Left hindlimb (tissue), 1 donor: ENCODE measurements around the gene GPS1.
"Not testable (repeated sequence)": the region's sequence is repeated elsewhere in the genome, so short reads cannot be mapped to it uniquely, and the experiment has no call there.

ENCODE experiments used
- DNase-seq: peaks from one replicate; pipeline ENCODE4 v3.0.0-alpha.2; 2018

Gene GPS1

DNA sequence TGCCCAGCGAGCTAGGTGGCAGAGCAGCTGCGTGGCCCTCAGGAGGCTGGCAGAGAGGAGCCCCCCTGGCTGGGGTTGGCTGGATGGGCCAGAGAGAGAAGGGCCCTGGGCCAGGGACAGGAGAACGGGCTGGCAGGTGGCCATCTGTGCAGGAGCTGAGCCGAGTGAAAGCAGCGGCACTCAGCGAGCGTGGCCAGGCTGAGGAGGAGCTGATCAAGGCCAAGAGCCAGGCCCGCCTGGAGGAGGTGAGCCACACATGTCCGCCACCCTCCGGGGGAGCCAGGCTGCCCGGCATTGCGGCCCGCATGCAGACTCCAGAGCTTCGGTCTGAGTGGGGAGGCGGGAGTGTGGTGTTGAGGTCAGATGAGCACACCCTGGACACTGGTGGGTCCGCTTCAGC, 22.3 kb upstream of the GPS1 start:
- DNase-seq: no peak

DNA sequence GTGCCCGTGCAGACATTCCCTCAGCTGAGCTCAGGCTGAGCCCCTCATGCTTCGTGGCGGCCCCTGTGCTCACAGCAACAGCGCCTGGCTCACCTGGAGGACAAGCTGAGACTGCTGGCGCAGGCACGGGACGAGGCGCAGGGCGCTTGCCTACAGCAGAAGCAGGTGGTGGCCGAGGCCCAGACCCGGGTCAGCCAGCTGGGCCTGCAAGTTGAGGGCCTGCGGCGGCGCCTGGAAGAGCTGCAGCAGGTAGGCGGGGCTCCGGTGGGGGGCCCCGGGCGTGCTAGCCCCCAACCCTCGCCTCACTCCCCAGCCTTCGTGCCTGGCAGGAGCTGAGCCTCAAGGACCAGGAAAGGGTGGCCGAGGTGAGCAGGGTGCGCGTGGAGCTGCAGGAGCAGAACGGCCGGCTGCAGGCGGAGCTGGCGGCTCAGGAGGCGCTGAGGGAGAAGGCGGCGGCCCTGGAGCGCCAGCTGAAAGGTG, 21.7 kb upstream of the GPS1 start:
- DNase-seq: no peak

DNA sequence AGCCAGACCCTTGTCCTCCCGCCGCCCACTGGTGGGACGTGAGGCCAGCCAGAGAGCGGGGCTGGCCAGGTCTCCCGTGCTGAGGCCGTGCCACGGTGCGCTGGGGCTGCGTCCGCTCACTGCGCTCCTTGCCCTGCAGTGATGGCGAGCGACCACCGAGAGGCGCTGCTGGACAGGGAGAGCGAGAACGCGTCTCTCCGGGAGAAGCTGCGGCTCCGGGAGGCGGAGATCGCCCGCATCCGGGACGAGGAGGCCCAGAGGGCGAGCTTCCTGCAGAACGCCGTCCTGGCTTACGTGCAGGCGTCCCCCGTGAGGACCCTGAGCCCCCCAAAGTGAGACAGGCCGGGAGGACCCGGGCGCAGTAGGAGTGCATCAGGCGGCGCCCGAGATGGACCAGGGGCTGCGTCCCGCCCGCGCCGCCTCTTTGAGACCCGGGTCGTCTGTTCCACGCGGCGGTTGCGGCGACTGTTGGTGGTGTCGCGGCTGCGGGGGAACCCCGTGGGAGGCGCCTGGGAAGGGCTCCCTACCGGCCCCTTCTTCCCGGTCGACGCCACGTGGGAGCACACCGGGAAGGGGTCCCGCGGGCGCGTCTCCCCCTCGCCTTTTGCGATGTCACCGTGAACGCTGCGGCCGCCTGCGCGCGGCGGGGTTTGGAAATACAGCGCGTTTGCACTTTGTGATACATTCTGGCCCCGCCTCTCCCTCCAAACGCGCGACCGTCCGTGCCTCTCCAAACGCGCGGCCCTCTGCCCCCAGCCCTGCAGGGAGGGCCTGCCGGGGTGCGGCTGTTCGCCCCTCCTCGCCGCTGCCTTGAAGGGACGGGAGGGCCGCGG, 21.0 kb upstream of the GPS1 start:
- DNase-seq: peak; percentile 86

DNA sequence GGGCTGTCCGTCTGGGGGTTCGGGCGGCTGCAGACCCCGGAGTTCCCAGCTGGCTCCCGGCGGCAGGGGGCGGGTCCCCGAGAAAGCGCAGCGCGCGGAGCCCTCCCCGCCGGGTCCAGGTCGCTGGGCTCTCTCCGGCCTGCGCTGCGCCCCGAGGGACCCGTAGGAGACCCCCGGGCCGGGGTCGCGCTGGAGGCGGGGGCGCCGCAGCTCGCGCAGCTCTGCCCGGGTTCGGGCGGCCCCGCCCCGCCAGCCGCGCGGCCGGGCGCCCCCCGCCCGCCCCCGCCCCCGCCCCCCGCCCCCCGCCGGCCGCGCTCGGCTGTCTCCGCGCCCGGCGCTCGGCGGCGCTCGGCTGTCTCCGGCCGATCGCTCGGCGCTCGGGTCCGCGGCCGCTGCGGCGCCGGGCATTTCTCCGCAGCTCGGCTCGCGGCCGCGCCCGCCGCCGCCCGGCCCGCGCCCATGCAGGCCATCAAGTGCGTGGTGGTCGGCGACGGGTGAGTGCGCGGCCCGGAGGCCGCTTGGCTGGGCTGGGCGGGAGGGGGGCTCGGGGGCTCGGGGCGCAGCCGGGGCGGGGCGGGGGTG, 20.3 kb upstream of the GPS1 start, which contains the start of gene RAC3:
TSS of gene RAC3 (plus strand) at position 376 of the 582 bp plus-strand sequence. CDS start at position 460, 84 bp downstream.
- peak; percentile 69 for DNase-seq

DNA sequence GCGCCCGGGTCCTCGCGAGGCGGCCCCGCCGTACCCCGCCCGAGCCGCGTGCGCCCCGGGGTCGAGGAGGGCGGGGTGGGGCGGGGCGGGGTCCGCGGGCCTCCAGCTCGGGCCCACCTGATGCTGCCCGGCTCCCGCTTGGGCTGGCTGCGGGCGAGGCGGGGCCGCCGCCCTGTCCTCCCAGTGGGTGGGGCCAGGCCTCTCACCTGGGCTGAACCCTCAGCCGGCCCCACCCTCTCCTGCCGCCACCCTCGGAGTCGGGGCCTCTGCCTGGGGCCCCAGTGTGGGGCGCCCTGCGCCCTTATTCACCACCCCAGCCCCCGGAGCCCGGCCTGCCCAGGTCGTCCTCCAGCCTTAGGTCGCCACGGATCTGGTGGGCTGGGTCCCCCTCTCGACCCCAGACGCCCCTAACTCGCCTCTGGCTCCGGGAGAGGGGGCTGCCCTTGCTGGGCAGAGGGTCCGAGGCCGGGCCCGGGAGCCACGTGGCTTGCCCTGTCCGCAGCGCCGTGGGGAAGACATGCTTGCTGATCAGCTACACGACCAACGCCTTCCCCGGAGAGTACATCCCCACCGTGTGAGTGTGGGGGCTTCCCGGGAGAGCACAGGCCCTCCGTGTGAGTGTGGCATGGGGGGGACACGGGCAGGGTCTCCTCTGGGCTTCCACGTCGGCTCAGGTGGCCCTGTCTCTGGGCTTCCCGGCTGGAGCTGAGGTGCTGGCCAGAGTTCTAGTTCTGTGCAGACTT, 19.6 kb upstream of the GPS1 start:
- DNase-seq: no peak

DNA sequence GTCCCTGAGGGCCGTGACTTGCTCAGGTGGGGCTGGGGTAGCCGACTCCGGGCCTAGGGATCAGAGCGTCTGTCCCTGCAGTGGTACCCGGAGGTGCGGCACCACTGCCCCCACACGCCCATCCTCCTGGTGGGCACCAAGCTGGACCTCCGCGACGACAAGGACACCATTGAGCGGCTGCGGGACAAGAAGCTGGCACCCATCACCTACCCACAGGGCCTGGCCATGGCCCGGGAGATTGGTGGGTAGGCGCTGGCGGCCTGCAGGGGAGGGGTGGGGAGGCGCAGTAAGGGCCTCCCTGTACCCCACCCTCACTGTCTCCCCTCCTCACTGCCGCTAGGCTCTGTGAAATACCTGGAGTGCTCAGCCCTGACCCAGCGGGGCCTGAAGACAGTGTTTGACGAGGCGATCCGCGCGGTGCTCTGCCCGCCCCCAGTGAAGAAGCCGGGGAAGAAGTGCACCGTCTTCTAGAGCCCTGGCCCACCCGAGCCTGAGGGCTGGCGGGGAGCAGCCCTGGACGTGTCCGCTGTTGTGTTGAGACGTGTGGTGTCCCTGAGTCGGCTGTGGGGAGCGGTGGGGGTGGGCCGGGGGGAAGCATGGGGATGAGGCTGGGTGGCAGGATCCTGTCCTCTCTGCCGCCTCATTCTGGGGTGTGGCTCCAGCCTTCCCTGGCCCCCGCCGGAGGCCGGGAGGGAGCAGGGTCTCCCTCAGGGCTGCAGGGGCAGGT, 18.2 kb upstream of the GPS1 start:
- DNase-seq: no peak

DNA sequence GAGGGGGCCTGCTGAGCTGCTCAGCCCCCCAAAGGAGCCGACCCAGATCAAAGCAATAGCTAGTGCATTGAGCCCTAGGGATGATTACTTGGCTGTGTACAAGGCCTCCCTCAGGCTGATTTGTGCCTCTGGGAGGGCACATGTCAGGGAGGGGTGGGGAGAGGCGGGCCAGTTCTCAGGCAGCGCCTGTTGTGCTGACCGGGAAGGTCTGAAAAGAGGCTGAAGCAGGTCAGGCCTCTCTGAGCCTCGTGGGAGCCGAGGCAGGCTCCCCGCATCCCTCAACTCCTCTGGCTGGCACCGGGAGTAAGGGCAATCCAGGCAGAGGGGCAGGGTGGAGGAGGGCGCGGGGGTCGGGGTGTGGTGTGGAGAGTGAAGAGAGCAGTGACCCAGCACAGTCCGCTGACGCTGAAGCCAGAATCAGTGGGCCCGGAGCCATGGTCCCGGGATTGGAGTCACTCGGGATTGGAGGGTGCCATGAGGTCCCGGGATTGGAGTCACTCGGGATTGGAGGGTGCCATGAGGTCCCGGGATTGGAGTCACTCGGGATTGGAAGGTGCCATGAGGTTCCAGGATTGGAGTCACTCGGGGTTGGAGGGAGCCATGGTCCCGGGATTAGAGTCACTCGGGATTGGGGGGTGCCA, 17.2 kb upstream of the GPS1 start:
- no peak for DNase-seq

DNA sequence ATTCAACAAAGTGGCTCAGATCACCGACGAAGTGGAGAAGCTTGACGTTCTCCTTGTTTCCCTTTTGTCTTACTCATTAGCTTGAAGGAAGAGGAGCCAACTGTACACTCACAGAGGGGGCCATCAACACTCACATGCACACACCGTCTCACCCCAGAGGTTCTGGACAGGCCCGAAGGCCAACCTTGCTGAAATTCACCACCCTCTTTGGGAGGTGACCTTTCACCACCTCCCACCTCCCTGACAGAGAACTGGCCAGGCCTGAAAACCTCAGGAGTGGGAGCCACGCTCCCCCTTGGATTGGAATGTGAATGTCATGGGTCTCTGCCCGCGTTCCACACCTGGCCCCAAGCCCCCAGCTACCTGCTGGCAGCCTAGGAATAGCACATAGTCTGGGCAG, 16.2 kb upstream of the GPS1 start:
- DNase-seq: no peak

DNA sequence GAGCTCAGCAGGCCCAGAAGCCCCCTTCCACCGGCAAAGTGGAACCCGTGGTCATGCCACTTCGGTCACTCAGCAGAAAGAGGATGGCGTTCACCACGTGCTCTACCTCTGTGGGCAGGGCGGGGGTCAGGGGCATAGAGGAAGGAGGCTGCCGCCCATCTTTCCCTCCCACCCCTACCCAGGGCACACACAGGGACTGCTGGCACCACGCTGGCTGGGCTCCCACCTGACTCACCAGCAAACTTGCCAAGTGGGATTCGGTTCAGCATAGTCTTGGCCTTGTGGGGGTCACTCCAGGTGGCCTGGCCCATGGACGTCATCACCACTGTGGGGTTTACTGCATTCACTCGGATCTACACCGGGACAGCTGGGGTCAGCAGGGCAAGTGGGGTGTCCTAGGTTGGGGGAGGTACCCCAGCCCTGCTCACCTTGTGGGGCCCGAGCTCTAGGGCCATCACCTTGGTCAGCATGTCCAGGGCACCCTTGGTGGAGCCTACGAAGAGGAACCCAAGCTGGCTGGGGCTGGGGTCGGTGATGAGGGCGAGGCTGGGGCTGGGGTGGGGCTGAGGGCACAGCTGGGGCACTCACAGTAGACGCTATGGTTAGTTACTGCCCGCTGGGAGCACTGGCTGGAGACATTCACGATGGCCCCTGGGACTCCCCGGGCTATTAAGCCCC, 15.6 kb upstream of the GPS1 start:
- no peak for DNase-seq

DNA sequence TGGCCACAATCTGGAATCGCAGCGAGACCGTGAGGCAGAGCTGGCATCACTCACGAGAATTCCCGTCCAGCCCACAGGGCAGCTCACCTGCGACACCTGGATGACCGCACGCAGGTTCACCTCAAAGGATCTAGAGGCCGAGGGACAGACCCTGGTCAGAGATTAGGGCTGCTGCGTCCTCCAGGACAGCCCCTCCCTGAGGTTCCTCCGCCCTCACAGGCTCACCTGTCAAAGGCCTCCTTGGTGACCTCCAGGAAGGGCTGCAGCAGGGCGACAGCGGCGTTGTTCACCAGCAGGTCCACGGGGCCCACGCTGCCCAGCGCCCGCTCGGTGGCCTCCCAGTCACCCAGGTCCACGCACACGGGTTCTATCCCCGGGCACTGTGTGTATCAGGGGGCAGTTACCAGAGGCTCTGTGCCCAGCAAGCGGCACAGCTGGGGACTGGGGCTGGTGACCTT, 15.0 kb upstream of the GPS1 start:
- DNase-seq: no peak

DNA sequence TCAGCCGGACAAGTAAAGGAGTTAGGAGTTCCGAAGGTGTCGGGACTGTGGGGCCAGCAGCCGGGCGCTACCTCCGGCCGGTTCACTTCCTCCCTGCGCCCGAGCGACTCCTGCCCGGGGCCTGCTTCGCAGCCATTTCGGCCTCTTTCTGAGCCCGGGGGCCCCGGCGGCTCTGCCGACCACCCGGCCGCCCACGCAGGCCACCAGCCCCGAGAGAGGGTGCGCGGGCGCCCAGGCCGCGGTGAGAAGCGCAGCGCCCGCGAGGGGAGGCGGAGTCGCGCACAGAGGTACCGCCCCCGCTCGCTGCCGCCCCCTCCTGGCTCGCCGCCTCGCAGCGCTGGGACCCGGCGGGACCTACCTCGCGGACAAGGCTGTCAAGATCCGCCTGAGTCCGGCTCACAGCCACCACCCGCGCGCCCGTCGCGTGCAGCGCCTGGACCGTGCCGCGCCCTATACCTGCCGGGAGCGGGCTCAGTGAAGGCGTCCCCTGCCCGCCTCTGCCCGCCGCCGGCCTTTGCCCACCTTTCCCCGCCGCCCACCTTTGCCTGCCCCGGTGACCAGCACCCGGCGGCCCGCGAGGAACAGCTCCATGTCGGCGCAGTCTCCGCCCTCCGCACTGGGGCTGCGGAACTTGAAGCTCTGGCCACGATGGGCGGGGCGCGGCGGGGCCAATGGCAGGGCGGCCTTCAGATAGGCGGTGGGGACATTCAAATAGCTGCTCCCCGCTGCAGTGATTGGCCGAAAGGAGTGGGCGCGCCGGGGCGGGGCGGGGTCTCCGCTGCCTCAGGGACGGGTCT, 14.4 kb upstream of the GPS1 start, which contains the start of gene DCXR:
TSS of gene DCXR (minus strand) at position 606 of the 797 bp plus-strand sequence. CDS start at position 591, 15 bp downstream.
- DNase-seq: peak; percentile 97

DNA sequence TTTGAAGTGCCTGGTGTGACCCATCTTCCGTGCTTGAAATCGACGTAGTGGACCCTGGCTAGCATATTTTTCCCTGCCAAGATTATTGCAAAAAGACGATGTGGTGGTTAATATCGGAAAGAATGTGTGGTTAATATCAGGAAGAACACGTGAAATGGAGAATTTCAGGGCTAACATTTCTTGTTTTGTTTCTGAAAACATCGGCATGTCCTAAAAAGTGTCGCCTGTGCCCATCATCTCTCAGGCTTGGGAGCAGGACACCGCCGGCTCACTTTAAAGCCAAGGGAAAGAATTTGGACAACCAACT, 13.9 kb upstream of the GPS1 start:
- no peak for DNase-seq

DNA sequence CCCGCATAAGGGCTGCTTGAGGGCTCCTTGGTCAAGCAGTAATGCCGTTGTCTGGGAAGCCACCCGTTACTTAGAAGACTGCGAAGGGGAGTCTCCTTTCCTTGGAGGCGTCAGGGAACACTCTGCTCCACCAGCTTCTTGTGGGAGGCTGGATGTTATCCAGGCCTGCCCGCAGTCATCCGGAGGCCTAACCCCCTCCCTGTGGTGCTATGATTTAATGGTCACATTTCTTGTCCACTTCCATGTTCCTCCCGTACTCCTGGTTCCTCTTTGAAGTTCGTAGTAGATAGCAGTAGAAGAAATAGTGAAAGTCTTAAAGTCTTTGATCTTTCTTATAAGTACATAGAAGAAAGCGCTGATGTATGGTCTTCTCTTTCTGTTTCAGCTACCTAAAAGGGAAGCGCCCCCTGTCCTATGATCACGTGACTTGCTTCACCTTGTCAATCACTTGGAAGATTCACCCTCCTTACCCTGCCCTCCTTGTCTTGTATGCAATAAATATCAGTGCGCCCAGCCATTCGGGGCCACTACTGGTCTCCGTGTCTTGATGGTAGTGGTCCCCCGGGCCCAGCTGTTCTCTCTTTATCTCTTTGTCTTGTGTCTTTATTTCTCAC, 12.8 kb upstream of the GPS1 start:
- DNase-seq: not testable (repeated sequence)

DNA sequence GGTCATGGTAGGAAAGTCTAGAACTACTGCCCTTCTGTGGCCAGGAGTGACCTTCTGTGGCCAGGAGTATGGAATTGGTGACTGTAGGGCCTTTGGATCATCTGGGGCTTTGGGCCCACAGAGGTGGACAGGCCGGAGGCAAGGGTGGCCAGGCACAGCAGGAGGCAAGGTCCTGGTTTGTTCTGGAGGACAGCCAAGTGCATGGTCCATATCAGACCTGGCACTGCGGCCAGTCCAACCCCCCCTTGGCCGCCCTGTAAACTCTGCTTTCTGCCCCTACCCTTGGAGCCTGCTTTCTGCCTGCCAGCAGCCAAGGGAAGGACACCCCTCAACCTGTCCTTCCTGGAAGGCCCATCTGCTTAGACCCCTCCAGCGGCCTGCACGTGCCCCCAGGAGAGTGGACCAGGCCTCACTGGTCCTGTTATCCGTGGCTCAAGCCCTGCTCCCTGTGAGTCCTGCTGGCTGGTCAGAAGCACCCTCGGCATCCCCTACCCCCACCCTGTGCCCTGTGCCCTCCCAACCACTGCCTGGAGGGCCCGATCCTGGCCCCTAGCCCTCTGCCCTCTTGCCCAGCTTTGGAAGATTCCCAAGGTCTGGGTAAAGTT, 11.9 kb upstream of the GPS1 start:
- DNase-seq: no peak

DNA sequence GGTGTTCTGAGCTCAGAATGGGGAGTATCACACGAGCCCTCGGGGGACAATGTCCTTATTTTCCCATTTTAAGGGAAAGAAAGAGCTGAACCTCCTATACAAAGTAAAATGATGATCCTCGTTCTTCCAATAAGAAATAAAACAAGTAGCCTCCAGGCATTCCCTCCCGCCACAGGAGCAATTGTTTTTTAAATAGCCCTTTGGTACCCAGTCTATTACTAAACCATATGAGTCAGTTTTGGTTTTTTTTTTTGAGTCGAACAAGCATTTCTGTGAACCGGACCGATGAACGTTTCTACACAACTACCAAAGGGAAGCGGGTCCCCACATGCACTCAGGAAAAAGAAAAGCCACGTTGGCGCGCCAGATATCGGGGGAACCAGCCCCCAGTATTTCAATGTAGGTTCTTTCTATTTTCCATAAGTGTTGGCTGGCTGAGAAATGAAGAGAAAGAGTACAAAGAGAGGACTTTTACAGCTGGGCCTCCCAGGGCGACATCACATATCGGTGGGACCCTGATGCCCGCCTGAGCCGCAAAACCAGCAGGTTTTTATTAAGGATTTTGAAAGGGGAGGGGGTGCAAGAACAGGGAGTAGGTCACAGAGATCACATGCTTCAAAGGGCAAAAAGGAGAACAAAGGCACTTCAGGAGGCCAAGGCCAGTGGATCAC, 10.4 kb upstream of the GPS1 start:
- no peak for DNase-seq

DNA sequence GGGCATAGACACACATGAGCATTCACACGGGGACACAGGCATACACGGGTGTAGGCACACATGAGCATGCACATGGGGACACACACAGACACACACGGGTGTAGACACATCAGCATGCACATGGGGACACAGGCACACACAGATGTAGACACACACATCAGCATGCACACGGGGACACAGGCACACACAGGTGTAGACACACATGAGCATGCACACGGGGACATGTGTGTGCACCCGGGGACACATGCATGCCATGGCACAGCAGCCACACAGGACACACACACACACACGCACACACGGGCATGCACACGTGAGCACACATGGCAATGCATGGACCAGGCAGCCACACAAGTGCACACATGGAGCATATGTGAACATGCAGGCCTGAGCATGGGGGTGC, 9.0 kb upstream of the GPS1 start:
- no peak for DNase-seq

DNA sequence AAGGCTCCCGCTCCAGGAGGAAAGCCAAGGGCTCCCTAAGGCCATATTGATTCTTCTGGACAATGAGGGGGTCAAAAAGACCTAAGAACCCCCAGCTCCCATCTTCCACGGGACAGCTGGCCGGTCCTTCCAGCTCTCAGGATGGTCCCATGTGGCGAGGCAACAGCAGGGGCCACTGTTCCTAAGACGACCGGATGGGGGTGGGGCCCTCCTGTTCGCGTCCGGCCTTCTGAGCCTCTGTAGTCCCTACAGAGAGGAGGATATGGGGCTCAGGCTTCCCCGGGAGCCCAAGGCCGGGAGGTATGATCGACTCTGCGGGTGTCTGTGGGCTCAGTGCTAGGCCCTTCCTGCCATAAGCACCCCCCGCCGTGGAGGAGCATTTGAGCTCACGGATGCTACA, 8.2 kb upstream of the GPS1 start:
- DNase-seq: no peak

DNA sequence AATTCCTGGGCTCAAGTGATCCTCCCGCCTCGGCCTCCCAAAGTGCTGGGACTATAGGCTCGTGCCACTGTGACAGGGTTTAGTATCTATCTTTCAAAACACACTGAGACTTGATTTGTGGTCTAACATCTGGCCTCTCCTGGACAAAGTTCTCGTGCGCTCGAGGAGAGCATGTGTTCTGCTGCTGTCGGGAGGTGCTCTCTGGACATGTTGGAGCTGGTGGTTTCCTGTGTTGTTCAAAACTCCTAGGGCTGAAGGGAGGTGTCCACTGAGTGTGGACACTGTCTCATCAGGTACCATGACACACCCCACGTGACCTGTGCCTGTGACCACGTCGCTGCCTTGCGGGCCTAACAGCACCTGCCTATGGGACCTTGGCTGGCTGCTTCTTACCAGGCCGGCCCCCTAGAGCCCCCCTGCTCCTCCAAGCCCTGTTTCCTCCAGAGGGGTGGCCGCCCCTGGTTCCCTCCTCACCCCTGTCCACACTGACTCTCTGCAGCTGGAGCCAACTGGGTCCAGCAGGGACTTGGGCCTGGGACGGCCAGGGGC, 5.7 kb upstream of the GPS1 start:
- no peak for DNase-seq

DNA sequence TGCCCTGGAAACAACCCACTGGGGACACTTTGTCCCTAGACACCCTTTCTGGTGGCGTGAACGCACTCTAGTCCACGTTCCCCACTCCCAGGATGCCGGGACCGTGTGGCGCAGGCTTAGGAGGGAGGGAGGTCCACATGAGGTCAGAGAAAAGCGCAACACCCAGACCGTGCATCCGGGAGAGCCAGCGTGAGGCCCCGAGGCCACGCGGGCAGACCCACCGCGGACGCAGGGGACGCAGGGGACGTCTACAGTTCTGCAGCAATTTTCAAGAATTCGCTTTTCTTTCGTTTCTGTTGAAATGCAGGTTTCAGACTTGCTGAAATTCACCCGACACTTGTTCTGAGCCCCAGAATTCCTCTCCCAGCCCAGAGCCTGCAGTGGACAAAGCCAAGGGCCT, 4.8 kb upstream of the GPS1 start:
- DNase-seq: no peak
